ENCODE results near the gene YEATS4. TPM values are rescaled to one million over a fixed set of nuclear protein-coding genes. Genes with fewer than 3 reads are reported as not detected.

Gene YEATS4
- total RNA-seq, 1 experiment from 2014 or later = 20.9 TPM

- Histone ChIP-seq H3K9me3 (ENCODE audit: control insufficient read depth, insufficient read depth, low read depth, low read length) (no peaks in the 10 kb centered on the region), H3K36me3 (ENCODE audit: control insufficient read depth, insufficient read depth, low read length) (no peaks in the 10 kb centered on the region), H3K27me3 (ENCODE audit: control insufficient read depth, insufficient read depth, low read length) (no peaks in the 10 kb centered on the region), H3K4me3 (ENCODE audit: low read depth in 2 of 2, low read length in 2 of 2) (no peak overlapping the region), H3K27ac (ENCODE audit: low read length) (no peak overlapping the region), H3K4me1 (ENCODE audit: control insufficient read depth, insufficient read depth, low read length) (0 out of 2 replicates have a peak, but pooled peaks cover 8% of the 10 kb centered on the region)
- ATAC-seq = peak; percentile 99
- DNase-seq (ENCODE audit: low read depth, low spot score) = peak; percentile 72
- ChIA-PET POLR2A (no interaction called here), CTCF (no interaction called here)
- no TSS peak for BruUV-seq (replicated peaks)
- intact Hi-C loops (cut with micrococcal nuclease; ENCODE audit: unreplicated experiment) (no loop called here), in situ Hi-C loops (cut with HindIII; ENCODE audit: low pct_unique_long_range_greater_than_20kb, low sequenced_read_pairs) (no loop called here)
- TF ChIP-seq SIN3A (IDR thresholded peaks at IDR 0.05; ENCODE audit: borderline replicate concordance, insufficient read depth, low read depth, low read length) (no peak), POLR2AphosphoS5 (IDR thresholded peaks at IDR 0.05; ENCODE audit: low read depth, low read length) (no peak), CTCF (IDR thresholded peaks at IDR 0.05) (no peak), TCF7L2 (IDR thresholded peaks at IDR 0.05; ENCODE audit: low read depth, low read length) (no peak)
- TF ChIP-seq, protein P1, sequence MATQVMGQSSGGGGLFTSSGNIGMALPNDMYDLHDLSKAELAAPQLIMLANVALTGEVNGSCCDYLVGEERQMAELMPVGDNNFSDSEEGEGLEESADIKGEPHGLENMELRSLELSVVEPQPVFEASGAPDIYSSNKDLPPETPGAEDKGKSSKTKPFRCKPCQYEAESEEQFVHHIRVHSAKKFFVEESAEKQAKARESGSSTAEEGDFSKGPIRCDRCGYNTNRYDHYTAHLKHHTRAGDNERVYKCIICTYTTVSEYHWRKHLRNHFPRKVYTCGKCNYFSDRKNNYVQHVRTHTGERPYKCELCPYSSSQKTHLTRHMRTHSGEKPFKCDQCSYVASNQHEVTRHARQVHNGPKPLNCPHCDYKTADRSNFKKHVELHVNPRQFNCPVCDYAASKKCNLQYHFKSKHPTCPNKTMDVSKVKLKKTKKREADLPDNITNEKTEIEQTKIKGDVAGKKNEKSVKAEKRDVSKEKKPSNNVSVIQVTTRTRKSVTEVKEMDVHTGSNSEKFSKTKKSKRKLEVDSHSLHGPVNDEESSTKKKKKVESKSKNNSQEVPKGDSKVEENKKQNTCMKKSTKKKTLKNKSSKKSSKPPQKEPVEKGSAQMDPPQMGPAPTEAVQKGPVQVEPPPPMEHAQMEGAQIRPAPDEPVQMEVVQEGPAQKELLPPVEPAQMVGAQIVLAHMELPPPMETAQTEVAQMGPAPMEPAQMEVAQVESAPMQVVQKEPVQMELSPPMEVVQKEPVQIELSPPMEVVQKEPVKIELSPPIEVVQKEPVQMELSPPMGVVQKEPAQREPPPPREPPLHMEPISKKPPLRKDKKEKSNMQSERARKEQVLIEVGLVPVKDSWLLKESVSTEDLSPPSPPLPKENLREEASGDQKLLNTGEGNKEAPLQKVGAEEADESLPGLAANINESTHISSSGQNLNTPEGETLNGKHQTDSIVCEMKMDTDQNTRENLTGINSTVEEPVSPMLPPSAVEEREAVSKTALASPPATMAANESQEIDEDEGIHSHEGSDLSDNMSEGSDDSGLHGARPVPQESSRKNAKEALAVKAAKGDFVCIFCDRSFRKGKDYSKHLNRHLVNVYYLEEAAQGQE (IDR thresholded peaks at IDR 0.05; ENCODE audit: insufficient read depth in 1 of 2, low read depth in 2 of 2, low read length in 1 of 2) = no peak
These were observed 46.0 kb downstream of the YEATS4 start for GRCh38 chr12:69405566-69405865.

DNA sequence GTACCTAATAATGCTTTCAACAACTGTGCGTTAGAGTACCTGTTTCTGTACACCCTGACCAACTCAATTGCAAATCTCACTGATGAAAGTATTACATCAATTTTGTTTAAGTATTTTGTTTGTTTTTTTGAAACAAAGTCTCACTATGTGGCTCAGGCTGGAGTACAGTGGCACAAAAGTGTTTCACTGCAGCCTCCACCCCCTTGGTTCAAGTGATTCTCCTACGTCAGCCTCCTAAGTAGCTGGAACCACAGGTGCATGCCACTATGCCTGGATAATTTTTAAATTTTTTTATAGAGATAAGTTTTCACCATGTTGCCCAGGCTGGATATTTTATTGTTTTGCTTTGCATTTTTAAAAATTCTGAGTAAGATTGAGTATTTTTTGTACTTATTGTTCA, 46.7 kb downstream of the YEATS4 start:
- ATAC-seq = no peak
- Histone ChIP-seq H3K27me3 (ENCODE audit: control insufficient read depth, insufficient read depth, low read length) (no peaks in the 10 kb centered on the region), H3K4me1 (ENCODE audit: control insufficient read depth, insufficient read depth, low read length) (0 out of 2 replicates have a peak, but pooled peaks cover 8% of the 10 kb centered on the region), H3K4me3 (ENCODE audit: low read depth in 2 of 2, low read length in 2 of 2) (no peak overlapping the region), H3K27ac (ENCODE audit: low read length) (no peak overlapping the region), H3K9me3 (ENCODE audit: control insufficient read depth, insufficient read depth, low read depth, low read length) (no peaks in the 10 kb centered on the region), H3K36me3 (ENCODE audit: control insufficient read depth, insufficient read depth, low read length) (no peaks in the 10 kb centered on the region)
- ChIA-PET POLR2A (no interaction called here), CTCF (no interaction called here)
- in situ Hi-C loops (cut with HindIII; ENCODE audit: low pct_unique_long_range_greater_than_20kb, low sequenced_read_pairs) = no loop called here
- no peak for TF ChIP-seq TCF7L2 (IDR thresholded peaks at IDR 0.05; ENCODE audit: low read depth, low read length)
- no peak for TF ChIP-seq CTCF (IDR thresholded peaks at IDR 0.05)
- no peak for TF ChIP-seq POLR2AphosphoS5 (IDR thresholded peaks at IDR 0.05; ENCODE audit: low read depth, low read length)
- TF ChIP-seq SIN3A (IDR thresholded peaks at IDR 0.05; ENCODE audit: borderline replicate concordance, insufficient read depth, low read depth, low read length) = no peak
- TF ChIP-seq, protein P1 (IDR thresholded peaks at IDR 0.05; ENCODE audit: insufficient read depth in 1 of 2, low read depth in 2 of 2, low read length in 1 of 2) = no peak
- intact Hi-C loops (cut with micrococcal nuclease; ENCODE audit: unreplicated experiment) = no loop called here
- no TSS peak for BruUV-seq (replicated peaks)
- DNase-seq (ENCODE audit: low read depth, low spot score) = no peak

Measured in Panc1 (cell line).